Activated CD8-positive, alpha-beta T cell treated with anti-CD3 and anti-CD28 coated beads for 36 hours (primary cell): ENCODE results near the gene PRSS1. TPM values are rescaled to one million over a fixed set of nuclear protein-coding genes. Genes with fewer than 3 reads are reported as not detected.
A peak's percentile ranks its signal among the peaks of the same experiment; 100 is the strongest.

Source experiments
- ATAC-seq: fragments of 200-7000 bp; cut with Tn5 transposase; one replicate; pipeline ENCODE4 v1.10.0; 2021; ENCODE audit warnings: mild to moderate bottlenecking, moderate library complexity
- CTCF ChIA-PET: fragments of 350-600 bp; sonication (Branson Sonifier 250); formaldehyde crosslinking; loops from one replicate; lab custom pipeline; 2021; ENCODE audit warnings: antibody characterized with exemption; lab: Charles Lee
- POLR2A ChIA-PET: fragments of 350-600 bp; sonication (Branson Sonifier 250); formaldehyde crosslinking; loops from one replicate; lab custom pipeline; 2021; ENCODE audit warnings: antibody characterized with exemption; lab: Charles Lee
- DNase-seq: peaks from one replicate; pipeline ENCODE4 v3.0.0-alpha.2; 2020
- H3K27ac Mint-ChIP-seq: one replicate; pipeline ENCODE4 v1.8.0; 2021; ENCODE audit warnings: mild to moderate bottlenecking, mixed read lengths
- H3K27me3 Mint-ChIP-seq: one replicate; pipeline ENCODE4 v1.8.0; 2021; ENCODE audit warnings: mixed read lengths
- H3K36me3 Mint-ChIP-seq: one replicate; pipeline ENCODE4 v1.8.0; 2021; ENCODE audit warnings: low read depth, mixed read lengths
- H3K4me1 Mint-ChIP-seq: one replicate; pipeline ENCODE4 v1.8.0; 2021; ENCODE audit warnings: low read depth, mixed read lengths
- H3K4me3 Mint-ChIP-seq: one replicate; pipeline ENCODE4 v1.8.0; 2021; ENCODE audit warnings: mild to moderate bottlenecking, moderate library complexity, mixed read lengths
- H3K9me3 Mint-ChIP-seq: one replicate; pipeline ENCODE4 v1.8.0; 2021; ENCODE audit warnings: mixed read lengths
- intact Hi-C: fragments of 100-400 bp; cut with micrococcal nuclease; formaldehyde crosslinking; loops from one replicate; pipeline ENCODE4 v1.10.0; 2022
- total RNA-seq, 2 experiments: library from RNA; stranded (reverse); gene quantifications; one replicate each; pipeline ENCODE4 v1.2.3, GENCODE V29; 2021
- TF ChIP-seq, protein P1 (sequence below): fragments of 200-600 bp; IDR thresholded peaks from one replicate; pipeline ENCODE4 v1.8.0; 2022; ENCODE audit warnings: antibody characterized with exemption, mild to moderate bottlenecking

PRSS1 gene
- total RNA-seq, 2 experiments from 2014 or later = not detected

DNA sequence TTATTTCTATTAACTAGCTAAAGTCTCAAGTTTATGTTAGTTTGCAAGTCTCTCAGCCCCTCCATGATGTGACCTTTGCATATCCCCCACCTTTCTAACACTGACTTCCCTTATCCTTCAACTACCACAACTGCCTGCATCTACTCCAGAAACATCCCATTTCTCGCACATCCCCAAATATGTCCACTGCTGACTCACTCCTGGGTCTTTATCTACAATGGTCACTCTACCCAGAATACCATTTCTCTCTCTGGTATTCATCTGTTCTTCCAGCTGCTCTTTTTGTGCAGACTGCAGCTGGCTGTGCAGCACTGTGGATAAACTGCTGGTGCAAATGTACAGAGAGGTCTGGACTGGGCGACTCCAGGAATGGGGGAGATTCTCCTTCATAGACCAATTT lies 32.7 kb upstream of the PRSS1 start:
- Mint-ChIP-seq H3K27ac (no peak overlapping the region), H3K36me3 (no peaks in the 10 kb centered on the region), H3K4me3 (no peak overlapping the region), H3K4me1 (peaks cover 42% of the 10 kb centered on the region), H3K9me3 (no peaks in the 10 kb centered on the region), H3K27me3 (no peaks in the 10 kb centered on the region)
- DNase-seq (no peak), ATAC-seq (no peak)
- intact Hi-C loops = no loop called here
- CTCF ChIA-PET = interaction anchor here (0.8 kb wide), 1 partner anchor 95 kb away, joined by 3 read pairs; no protein-coding TSS in a partner anchor
- TF ChIP-seq, protein P1, sequence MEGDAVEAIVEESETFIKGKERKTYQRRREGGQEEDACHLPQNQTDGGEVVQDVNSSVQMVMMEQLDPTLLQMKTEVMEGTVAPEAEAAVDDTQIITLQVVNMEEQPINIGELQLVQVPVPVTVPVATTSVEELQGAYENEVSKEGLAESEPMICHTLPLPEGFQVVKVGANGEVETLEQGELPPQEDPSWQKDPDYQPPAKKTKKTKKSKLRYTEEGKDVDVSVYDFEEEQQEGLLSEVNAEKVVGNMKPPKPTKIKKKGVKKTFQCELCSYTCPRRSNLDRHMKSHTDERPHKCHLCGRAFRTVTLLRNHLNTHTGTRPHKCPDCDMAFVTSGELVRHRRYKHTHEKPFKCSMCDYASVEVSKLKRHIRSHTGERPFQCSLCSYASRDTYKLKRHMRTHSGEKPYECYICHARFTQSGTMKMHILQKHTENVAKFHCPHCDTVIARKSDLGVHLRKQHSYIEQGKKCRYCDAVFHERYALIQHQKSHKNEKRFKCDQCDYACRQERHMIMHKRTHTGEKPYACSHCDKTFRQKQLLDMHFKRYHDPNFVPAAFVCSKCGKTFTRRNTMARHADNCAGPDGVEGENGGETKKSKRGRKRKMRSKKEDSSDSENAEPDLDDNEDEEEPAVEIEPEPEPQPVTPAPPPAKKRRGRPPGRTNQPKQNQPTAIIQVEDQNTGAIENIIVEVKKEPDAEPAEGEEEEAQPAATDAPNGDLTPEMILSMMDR = no peak
- POLR2A ChIA-PET = interaction anchor here (5.6 kb wide), 1 partner anchor 82 kb away, joined by 42 read pairs; no protein-coding TSS in a partner anchor

GRCh38 chr7:142717453-142717852 lies 31.8 kb upstream of the PRSS1 start:
- CTCF ChIA-PET = interaction anchor here (0.8 kb wide), 1 partner anchor 94 kb away, joined by 3 read pairs; no protein-coding TSS in a partner anchor
- Mint-ChIP-seq H3K9me3 (no peaks in the 10 kb centered on the region), H3K36me3 (no peaks in the 10 kb centered on the region), H3K4me3 (peak overlapping the region; percentile 34), H3K4me1 (peaks cover 38% of the 10 kb centered on the region), H3K27ac (no peak overlapping the region), H3K27me3 (no peaks in the 10 kb centered on the region)
- POLR2A ChIA-PET = no interaction called here
- peak; percentile 10 for DNase-seq
- ATAC-seq = peak; percentile 55
- TF ChIP-seq, protein P1 = no peak
- intact Hi-C loops = no loop called here

DNA sequence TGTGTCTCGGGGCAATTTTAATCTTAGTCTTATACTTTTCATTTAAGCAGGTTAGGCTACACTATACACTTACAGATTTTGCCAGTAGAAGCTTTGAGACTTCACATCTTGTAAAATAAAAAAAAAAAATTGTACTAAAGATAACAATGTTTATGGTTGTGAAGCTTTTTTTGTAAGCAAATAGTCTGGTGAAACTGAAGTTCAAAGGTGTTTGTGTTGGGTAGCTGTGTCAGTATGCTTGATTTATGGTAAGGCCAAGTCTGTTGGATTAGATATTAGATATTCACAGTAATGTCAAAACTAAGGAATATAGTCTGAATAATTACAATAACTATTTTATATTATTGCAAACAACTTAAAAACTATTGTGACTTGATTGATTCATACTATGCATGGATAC lies 31.0 kb upstream of the PRSS1 start:
- H3K27ac Mint-ChIP-seq = no peak overlapping the region
- no peaks in the 10 kb centered on the region for H3K27me3 Mint-ChIP-seq
- no peaks in the 10 kb centered on the region for H3K9me3 Mint-ChIP-seq
- DNase-seq (no peak), ATAC-seq (no peak)
- CTCF ChIA-PET = no interaction called here
- POLR2A ChIA-PET = interaction anchor here (1.4 kb wide), 1 partner anchor 79 kb away, joined by 5 read pairs; no protein-coding TSS in a partner anchor
- TF ChIP-seq, protein P1 = no peak
- H3K4me1 Mint-ChIP-seq = peaks cover 29% of the 10 kb centered on the region
- intact Hi-C loops = no loop called here
- peak overlapping the region; percentile 34 for H3K4me3 Mint-ChIP-seq
- H3K36me3 Mint-ChIP-seq = no peaks in the 10 kb centered on the region

DNA sequence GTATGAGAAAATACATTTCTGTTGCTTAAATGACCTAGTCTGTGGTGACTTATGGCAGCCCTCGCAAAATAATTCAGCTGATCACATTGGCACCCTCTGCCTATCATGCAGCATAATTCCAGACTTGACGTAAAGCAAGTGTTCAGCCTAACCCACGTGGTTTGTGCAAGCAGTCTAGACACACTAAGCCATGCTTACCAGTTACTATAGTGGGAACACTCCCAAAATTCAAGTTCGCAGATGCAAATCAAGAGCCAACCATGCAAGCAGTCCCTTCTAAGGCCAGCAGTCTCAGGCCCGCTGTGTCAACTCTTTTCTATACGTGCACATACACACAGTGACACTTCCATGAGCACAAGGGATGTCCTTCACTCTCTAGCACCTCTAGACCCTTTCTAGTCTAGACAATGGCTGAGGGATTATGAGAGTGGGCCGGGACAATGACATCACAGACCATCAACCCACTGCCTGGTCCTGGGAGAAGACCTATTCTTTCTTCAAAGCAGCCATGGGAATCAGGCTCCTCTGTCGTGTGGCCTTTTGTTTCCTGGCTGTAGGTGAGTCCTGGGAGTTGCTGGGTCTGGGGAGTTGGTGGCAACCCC lies 29.0 kb upstream of the PRSS1 start:
- H3K27ac Mint-ChIP-seq = no peak overlapping the region
- ChIA-PET CTCF (no interaction called here), POLR2A (no interaction called here)
- TF ChIP-seq, protein P1 = no peak
- peaks cover 14% of the 10 kb centered on the region for H3K4me1 Mint-ChIP-seq
- no peaks in the 10 kb centered on the region for H3K9me3 Mint-ChIP-seq
- H3K36me3 Mint-ChIP-seq = no peaks in the 10 kb centered on the region
- intact Hi-C loops = no loop called here
- DNase-seq = no peak
- H3K27me3 Mint-ChIP-seq = no peaks in the 10 kb centered on the region
- H3K4me3 Mint-ChIP-seq = peak overlapping the region; percentile 70
- ATAC-seq = peak; percentile 29

- ChIA-PET POLR2A (no interaction called here), CTCF (no interaction called here)
- Mint-ChIP-seq H3K27me3 (no peaks in the 10 kb centered on the region), H3K27ac (peak overlapping the region; percentile 57), H3K36me3 (no peaks in the 10 kb centered on the region), H3K9me3 (no peaks in the 10 kb centered on the region), H3K4me3 (peak overlapping the region; percentile 70), H3K4me1 (peaks cover 14% of the 10 kb centered on the region)
- no peak for ATAC-seq
- TF ChIP-seq, protein P1 = no peak
- DNase-seq = no peak
- intact Hi-C loops = no loop called here
These were observed 28.3 kb upstream of the PRSS1 start for GRCh38 chr7:142720986-142721385.
